GM19455 (cell line): Measurements from ENCODE around the gene RBM48.
"Not testable (repeated sequence)": the region's sequence is repeated elsewhere in the genome, so short reads cannot be mapped to it uniquely, and the experiment has no call there.

Experiments used
- ATAC-seq: cut with Tn5 transposase; IDR thresholded peaks from one replicate; pipeline ENCODE4 v1.9.1; 2021; ENCODE audit not compliant: unreplicated experiment

Gene RBM48

GRCh38 chr7:92528188-92528957 is at the start of gene RBM48, which contains the start of gene PEX1:
TSS of gene RBM48 (plus strand) at chr7:92528795. CDS start at chr7:92528814, 19 bp downstream.
TSS of gene PEX1 (minus strand) at chr7:92528520. CDS start at chr7:92528435, 85 bp downstream.
- ATAC-seq = peak; percentile 94

GRCh38 chr7:92479146-92479545 is 49.4 kb upstream of the RBM48 start:
- ATAC-seq = not testable (repeated sequence)

- not testable (repeated sequence) for ATAC-seq
Measured at GRCh38 chr7:92483624-92484023, 45.0 kb upstream of the RBM48 start.

- ATAC-seq = not testable (repeated sequence)
Measured at GRCh38 chr7:92484226-92484625, 44.4 kb upstream of the RBM48 start.

- ATAC-seq = no peak
Measured at GRCh38 chr7:92485267-92485892, 43.2 kb upstream of the RBM48 start.

GRCh38 chr7:92485974-92486373 is 42.6 kb upstream of the RBM48 start:
- no peak for ATAC-seq

GRCh38 chr7:92487804-92488203 is 40.8 kb upstream of the RBM48 start:
- no peak for ATAC-seq

GRCh38 chr7:92489634-92490033 is 39.0 kb upstream of the RBM48 start:
- ATAC-seq = no peak

- ATAC-seq = no peak
Measured at GRCh38 chr7:92496876-92497275, 31.7 kb upstream of the RBM48 start.

GRCh38 chr7:92498557-92498956 is 30.0 kb upstream of the RBM48 start:
- no peak for ATAC-seq

GRCh38 chr7:92503767-92504166 is 24.8 kb upstream of the RBM48 start:
- no peak for ATAC-seq

- no peak for ATAC-seq
Measured at GRCh38 chr7:92504563-92504962, 24.0 kb upstream of the RBM48 start.

GRCh38 chr7:92506363-92506762 is 22.2 kb upstream of the RBM48 start:
- ATAC-seq = no peak

- ATAC-seq = no peak
Measured at GRCh38 chr7:92508946-92509345, 19.6 kb upstream of the RBM48 start.

- ATAC-seq = no peak
Measured at GRCh38 chr7:92513167-92513902, 15.3 kb upstream of the RBM48 start.

GRCh38 chr7:92517631-92518030 is 11.0 kb upstream of the RBM48 start:
- ATAC-seq = no peak

GRCh38 chr7:92520024-92520423 is 8.6 kb upstream of the RBM48 start:
- no peak for ATAC-seq

- no peak for ATAC-seq
Measured at GRCh38 chr7:92523110-92523509, 5.5 kb upstream of the RBM48 start.

GRCh38 chr7:92527300-92528187 is 1.1 kb upstream of the RBM48 start:
- ATAC-seq = peak; percentile 34

GRCh38 chr7:92528958-92529264 is 316 bp downstream of the RBM48 start:
- ATAC-seq = peak; percentile 5

- no peak for ATAC-seq
Measured at GRCh38 chr7:92534572-92534971, 6.0 kb downstream of the RBM48 start.
